IPS-NIHi7 (cell line): ENCODE measurements around the gene VWDE.

Experiments
- DNase-seq: peaks from one replicate; pipeline ENCODE4 v3.0.0; 2012; ENCODE audit warnings: mixed read lengths; ENCODE audit errors: extremely low spot score

The VWDE gene

GRCh38 chr7:12290761-12291160 is 112.9 kb downstream of the VWDE start:
- no peak for DNase-seq

- no peak for DNase-seq
Observed at GRCh38 chr7:12289996-12290395, 113.7 kb downstream of the VWDE start.

GRCh38 chr7:12287901-12288300 is 115.8 kb downstream of the VWDE start:
- DNase-seq, result no peak

GRCh38 chr7:12281038-12281437 is 122.6 kb downstream of the VWDE start:
- no peak for DNase-seq
